Stomach (tissue), 19 donors: ENCODE results near the gene LGALS8. TPM values are rescaled to one million over a fixed set of nuclear protein-coding genes. Genes with fewer than 3 reads are reported as not detected.

Experiments
- DNase-seq, 2 donors: peaks; one replicate each; pipeline versions ENCODE4 v3.0.0 to v3.0.0-alpha.2; 2013 to 2019
- H3K27ac ChIP-seq, 5 donors: fragments of 200-600 bp in 4 of 5; sonication (generic) in 4 of 5; one replicate each; pipeline ENCODE4 v1.5.1; 2013 to 2019; ENCODE audit warnings: mild to moderate bottlenecking in 1 of 5, moderate library complexity in 1 of 5
- H3K27me3 ChIP-seq, 3 donors: fragments of 200-600 bp; sonication (generic); one replicate each; pipeline ENCODE4 v1.5.1; 2017 to 2019; ENCODE audit warnings: mixed run types in 1 of 3
- H3K36me3 ChIP-seq, 4 donors: fragments of 200-600 bp; sonication (generic); 1 replicate in 3 of 4; 2 replicates in 1 of 4; pipeline ENCODE4 v1.5.1; 2016 to 2019
- H3K4me1 ChIP-seq, 4 donors: fragments of 200-600 bp; sonication (generic); one replicate each; pipeline ENCODE4 v1.5.1; 2016 to 2019
- H3K4me3 ChIP-seq, 4 donors: fragments of 200-600 bp; sonication (generic) in 3 of 4; one replicate each; pipeline ENCODE4 v1.5.1; 2016 to 2019; ENCODE audit warnings: mild to moderate bottlenecking in 1 of 4
- H3K9me3 ChIP-seq, 4 donors: fragments of 200-600 bp; sonication (generic); one replicate each; pipeline ENCODE4 v1.5.1; 2016 to 2019
- CTCF ChIP-seq, 7 experiments: fragments of 450-650 bp in 4 of 7; fragments of 200-600 bp in 3 of 7; sonication (generic) in 3 of 7; IDR thresholded peaks; one replicate each; pipeline ENCODE4 v1.5.1; 2016 to 2019; ENCODE audit warnings: antibody characterized with exemption in 7 of 7, control low read depth in 2 of 7, mild to moderate bottlenecking in 1 of 7
- EP300 ChIP-seq: sonication (generic); formaldehyde crosslinking; IDR thresholded peaks from one replicate; pipeline ENCODE4 v1.6.1; 2017; ENCODE audit warnings: antibody characterized with exemption
- POLR2A ChIP-seq, 4 donors: fragments of 450-650 bp; IDR thresholded peaks; one replicate each; pipeline ENCODE4 v1.6.1; 2016; ENCODE audit warnings: antibody characterized with exemption in 4 of 4, control low read depth in 2 of 4, mild to moderate bottlenecking in 1 of 4, moderate library complexity in 1 of 4
- POLR2AphosphoS5 ChIP-seq, 3 donors: sonication (generic); formaldehyde crosslinking; IDR thresholded peaks; one replicate each; pipeline ENCODE4 v1.6.1; 2016; ENCODE audit warnings: antibody characterized with exemption in 3 of 3
- WGBS, 5 donors: extraction: QIAGEN DNeasy Blood & Tissue Kit in 3 of 5; methylation state at CpG; one replicate each; pipeline versions ENCODE4 v1.1.5 to v1.1.7; 2013 to 2018; 5-methylcytosine and 5-hydroxymethylcytosine counted together
- intact Hi-C: fragments of 100-400 bp; cut with DNase I; formaldehyde crosslinking; loops from one replicate; pipeline ENCODE4 v1.15.1; 2023; ENCODE audit warnings: low total_unique reads
- long read RNA-seq, 10 donors: transcript quantifications; one replicate each; lab custom pipeline, GENCODE V29; 2026
- polyA plus RNA-seq, 3 donors: library from polyadenylated mRNA; stranded (reverse); fragments of 200-250 nt; gene quantifications; one replicate each; pipeline ENCODE4 v1.2.3, GENCODE V29; 2013
- total RNA-seq, 5 donors: library from RNA; depleted of rRNA; stranded (reverse); fragments of >200 nt; gene quantifications; one replicate each; pipeline versions ENCODE4 v1.1.0 to v1.2.3, GENCODE V29; 2014 to 2016
- donor health status: healthy with polysubstance abuse.
- donor health status: Bipolar disorder and iron deficiency.
- donor health status: healthy.

LGALS8 gene
- 100 to 1,000 TPM in 3 of 5 donors, 10 to 100 TPM in 2; 32.7 to 142 (median 104) TPM for total RNA-seq
- polyA plus RNA-seq = 10 to 100 TPM; 17.9 to 23.7 (median 18.7) TPM
- long read RNA-seq, donor 1, full-length matches to known transcripts = 2 of 2 reads
- long read RNA-seq, donor 1, partial matches to known transcripts = 0 of 2 reads
- long read RNA-seq, donor 1, other reads (novel, unspliced or antisense) = 0 of 2 reads
- long read RNA-seq, donor 2, full-length matches to known transcripts = 5 of 5 reads
- long read RNA-seq, donor 2, partial matches to known transcripts = 0 of 5 reads
- long read RNA-seq, donor 2, other reads (novel, unspliced or antisense) = 0 of 5 reads
- long read RNA-seq, donor 3, full-length matches to known transcripts = 3 of 19 reads
- long read RNA-seq, donor 3, partial matches to known transcripts = 16 of 19 reads
- long read RNA-seq, donor 3, other reads (novel, unspliced or antisense) = 0 of 19 reads
- long read RNA-seq, donor 4, partial matches to known transcripts = 0 of 1 reads
- long read RNA-seq, donor 4, other reads (novel, unspliced or antisense) = 0 of 1 reads
- long read RNA-seq, donor 5, full-length matches to known transcripts = 6 of 6 reads
- long read RNA-seq, donor 5, partial matches to known transcripts = 0 of 6 reads
- long read RNA-seq, donor 5, other reads (novel, unspliced or antisense) = 0 of 6 reads
- long read RNA-seq, donor 6 = 0 reads
- long read RNA-seq, donor 7, full-length matches to known transcripts = 6 of 6 reads
- long read RNA-seq, donor 7, partial matches to known transcripts = 0 of 6 reads
- long read RNA-seq, donor 7, other reads (novel, unspliced or antisense) = 0 of 6 reads
- long read RNA-seq, donor 8, full-length matches to known transcripts = 6 of 14 reads
- long read RNA-seq, donor 8, partial matches to known transcripts = 8 of 14 reads
- long read RNA-seq, donor 8, other reads (novel, unspliced or antisense) = 0 of 14 reads
- long read RNA-seq, donor 9, full-length matches to known transcripts = 3 of 21 reads
- long read RNA-seq, donor 9, partial matches to known transcripts = 18 of 21 reads
- long read RNA-seq, donor 9, other reads (novel, unspliced or antisense) = 0 of 21 reads
- long read RNA-seq, donor 10, full-length matches to known transcripts = 5 of 5 reads
- long read RNA-seq, donor 10, partial matches to known transcripts = 0 of 5 reads
- long read RNA-seq, donor 10, other reads (novel, unspliced or antisense) = 0 of 5 reads

GRCh38 chr1:236523704-236524141, at the start of gene LGALS8:
Gene LGALS8, plus strand, starts transcription at chr1:236523982. Its CDS starts 2,089 bp downstream, at chr1:236526071.
- H3K27me3 ChIP-seq = no peaks in the 10 kb centered on the region
- no peaks in the 10 kb centered on the region for H3K9me3 ChIP-seq
- H3K36me3 ChIP-seq = peaks cover 12 to 28% (median 24%) of the 10 kb centered on the region in 4 donors
- intact Hi-C loops = no loop called here
- peak within 1 kb of the TSS; percentile 91 to 99 (median 93) for H3K27ac ChIP-seq
- peak within 1 kb of the TSS; percentile 68 to 99 (median 84) for H3K4me3 ChIP-seq
- DNase-seq = peak; percentile 87 to 95
- 0 to 2% (median 1%) methylated on average over 24 to 35 of the region's 35 CpGs for WGBS, 5 donors
- TF ChIP-seq EP300 (no peak), POLR2AphosphoS5 (IDR thresholded peaks at IDR 0.05) (peak; percentile 61 to 94 (median 87)), CTCF (IDR thresholded peaks at IDR 0.05) (no peak)
- peaks cover 4 to 23% (median 16%) of the 10 kb centered on the region in 4 donors for H3K4me1 ChIP-seq

- TF ChIP-seq EP300 (no peak), POLR2A (IDR thresholded peaks at IDR 0.05) (no peak), CTCF (IDR thresholded peaks at IDR 0.05) (no peak), POLR2AphosphoS5 (IDR thresholded peaks at IDR 0.05) (no peak)
- Histone ChIP-seq H3K9me3 (no peaks in the 10 kb centered on the region), H3K4me3 (no peak overlapping the region), H3K27ac (no peak overlapping the region), H3K4me1 (no peaks in the 10 kb centered on the region), H3K27me3 (no peaks in the 10 kb centered on the region), H3K36me3 (no peaks in the 10 kb centered on the region)
- WGBS, 5 donors = 89 to 96% (median 94%) methylated on average over 5 of the region's 5 CpGs
- intact Hi-C loops = no loop called here
- no peak for DNase-seq
These were observed 47.8 kb upstream of the LGALS8 start for GRCh38 chr1:236476019-236476418.

GRCh38 chr1:236480758-236481436, 42.9 kb upstream of the LGALS8 start:
- Histone ChIP-seq H3K27ac (no peak overlapping the region), H3K4me3 (no peak overlapping the region), H3K27me3 (no peaks in the 10 kb centered on the region), H3K36me3 (peaks cover 6 to 17% (median 8%) of the 10 kb centered on the region in 4 donors), H3K9me3 (no peaks in the 10 kb centered on the region), H3K4me1 (no peaks in the 10 kb centered on the region)
- WGBS, 5 donors = 52 to 57% (median 55%) methylated on average over 5 of the region's 5 CpGs
- intact Hi-C loops = no loop called here
- peak; percentile 33 to 69 for DNase-seq
- TF ChIP-seq POLR2AphosphoS5 (IDR thresholded peaks at IDR 0.05) (no peak), EP300 (no peak), CTCF (IDR thresholded peaks at IDR 0.05) (no peak), POLR2A (IDR thresholded peaks at IDR 0.05) (no peak)
